AG04449 (cell line): ENCODE measurements around the gene JAZF1.

ENCODE experiments used
- CTCF ChIA-PET: fragments of 350-600 bp; formaldehyde crosslinking; extraction: SDS; loops from one replicate; lab custom pipeline; 2021; ENCODE audit warnings: antibody characterized with exemption; lab: Yijun Ruan, JAX
- POLR2A ChIA-PET: fragments of 400-600, 350-600 bp; formaldehyde crosslinking; extraction: SDS; loops from one replicate; lab custom pipeline; 2020; ENCODE audit warnings: antibody characterized with exemption, inconsistent platforms; lab: Yijun Ruan, JAX
- DNase-seq: peaks from one replicate; pipeline ENCODE4 v3.0.0-alpha.2; 2010; ENCODE audit warnings: low read depth, low spot score
- H3K4me3 ChIP-seq: 2 replicates; pipeline ENCODE4 v1.5.1; 2011; ENCODE audit warnings: low read depth, mild to moderate bottlenecking, control low read depth, low read length
- TF ChIP-seq, protein P1 (sequence below): IDR thresholded peaks from one replicate; pipeline ENCODE4 v1.5.1; 2011; ENCODE audit warnings: mild to moderate bottlenecking, moderate library complexity, low read length, control low read depth, inconsistent platforms; ENCODE audit not compliant: insufficient read depth; ENCODE audit errors: missing control alignments

Gene JAZF1

DNA sequence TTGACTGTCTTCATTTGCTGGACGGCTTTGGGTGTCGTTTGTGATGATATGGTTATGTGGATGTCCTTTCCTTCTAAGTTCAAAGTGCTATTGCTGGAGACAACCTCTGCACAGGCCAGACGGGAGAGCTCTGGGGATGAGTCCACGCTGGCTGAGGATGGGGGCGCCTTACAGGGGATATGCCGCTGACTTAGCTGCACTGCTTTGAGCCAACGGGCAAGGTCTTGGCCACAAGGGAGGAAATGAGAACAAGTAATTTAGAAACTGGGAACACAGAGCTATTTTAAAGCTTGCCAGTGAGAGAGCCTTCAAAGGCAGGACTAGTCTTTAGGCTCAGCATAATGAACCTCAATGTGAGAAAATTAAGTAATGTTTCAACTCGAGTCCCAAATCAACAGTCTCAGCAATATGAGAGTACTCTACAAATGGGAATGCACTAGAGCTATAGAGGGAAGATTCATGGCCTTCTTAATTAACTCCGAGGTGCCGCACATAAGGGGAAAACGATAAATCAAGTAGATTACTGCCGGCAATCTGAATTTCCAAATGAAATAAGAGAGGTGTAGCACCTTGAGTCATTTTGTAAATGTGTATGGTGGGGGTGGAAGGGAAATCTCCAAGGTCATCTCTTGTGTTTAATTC lies 209.3 kb downstream of the JAZF1 start:
- CTCF ChIA-PET, result no interaction called here
- no peak for DNase-seq
- POLR2A ChIA-PET, result no interaction called here
- TF ChIP-seq, protein P1, sequence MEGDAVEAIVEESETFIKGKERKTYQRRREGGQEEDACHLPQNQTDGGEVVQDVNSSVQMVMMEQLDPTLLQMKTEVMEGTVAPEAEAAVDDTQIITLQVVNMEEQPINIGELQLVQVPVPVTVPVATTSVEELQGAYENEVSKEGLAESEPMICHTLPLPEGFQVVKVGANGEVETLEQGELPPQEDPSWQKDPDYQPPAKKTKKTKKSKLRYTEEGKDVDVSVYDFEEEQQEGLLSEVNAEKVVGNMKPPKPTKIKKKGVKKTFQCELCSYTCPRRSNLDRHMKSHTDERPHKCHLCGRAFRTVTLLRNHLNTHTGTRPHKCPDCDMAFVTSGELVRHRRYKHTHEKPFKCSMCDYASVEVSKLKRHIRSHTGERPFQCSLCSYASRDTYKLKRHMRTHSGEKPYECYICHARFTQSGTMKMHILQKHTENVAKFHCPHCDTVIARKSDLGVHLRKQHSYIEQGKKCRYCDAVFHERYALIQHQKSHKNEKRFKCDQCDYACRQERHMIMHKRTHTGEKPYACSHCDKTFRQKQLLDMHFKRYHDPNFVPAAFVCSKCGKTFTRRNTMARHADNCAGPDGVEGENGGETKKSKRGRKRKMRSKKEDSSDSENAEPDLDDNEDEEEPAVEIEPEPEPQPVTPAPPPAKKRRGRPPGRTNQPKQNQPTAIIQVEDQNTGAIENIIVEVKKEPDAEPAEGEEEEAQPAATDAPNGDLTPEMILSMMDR, result no peak
- H3K4me3 ChIP-seq, result no peak overlapping the region

DNA sequence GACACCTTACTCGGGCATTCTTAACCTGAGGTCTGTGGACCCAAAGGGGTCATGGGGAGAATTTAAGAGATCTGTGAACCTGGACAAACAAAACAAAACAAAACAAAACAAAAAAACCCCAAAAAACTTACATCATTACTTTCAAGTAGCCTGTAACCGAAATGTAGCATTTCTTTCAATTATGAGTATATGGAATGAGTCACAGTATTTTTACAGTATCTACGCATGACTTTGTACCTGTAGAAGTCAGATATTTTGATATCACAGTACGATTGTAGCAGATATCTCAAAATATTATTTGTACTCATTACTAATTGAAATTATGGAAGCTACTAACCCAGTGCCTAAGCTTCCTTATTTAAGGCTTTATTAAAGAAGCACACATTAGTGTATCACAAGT lies 210.2 kb downstream of the JAZF1 start:
- no peak overlapping the region for H3K4me3 ChIP-seq
- TF ChIP-seq, protein P1, result no peak
- CTCF ChIA-PET, result interaction anchor here (0.6 to 1.5 kb wide), 3 partner anchors 9 to 127 kb away, joined by 3 read pairs; no protein-coding TSS in a partner anchor
- POLR2A ChIA-PET, result no interaction called here
- DNase-seq, result no peak

DNA sequence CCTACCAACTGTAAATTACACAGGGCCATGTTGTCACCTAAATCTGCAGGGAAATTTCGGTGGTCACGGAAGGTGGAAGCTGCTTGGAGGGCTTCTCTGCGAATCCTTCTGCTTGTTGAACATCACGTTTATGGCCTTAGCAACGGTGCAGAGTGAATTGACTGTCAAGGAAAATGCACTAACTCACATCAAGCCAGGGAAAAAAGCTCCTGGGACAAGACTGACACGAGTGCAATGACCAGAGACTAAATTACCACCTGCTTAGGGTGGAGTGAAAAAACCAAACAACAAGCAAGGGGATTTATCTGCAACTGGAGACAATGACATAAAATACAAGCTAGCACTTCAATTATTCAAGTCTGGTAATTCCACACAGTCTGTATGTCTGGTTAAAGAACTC lies 211.2 kb downstream of the JAZF1 start:
- TF ChIP-seq, protein P1, result no peak
- CTCF ChIA-PET, result interaction anchor here (1.5 kb wide), 1 partner anchor 108 kb away, joined by 3 read pairs; no protein-coding TSS in a partner anchor
- H3K4me3 ChIP-seq, result no peak overlapping the region
- no peak for DNase-seq
- POLR2A ChIA-PET, result no interaction called here

DNA sequence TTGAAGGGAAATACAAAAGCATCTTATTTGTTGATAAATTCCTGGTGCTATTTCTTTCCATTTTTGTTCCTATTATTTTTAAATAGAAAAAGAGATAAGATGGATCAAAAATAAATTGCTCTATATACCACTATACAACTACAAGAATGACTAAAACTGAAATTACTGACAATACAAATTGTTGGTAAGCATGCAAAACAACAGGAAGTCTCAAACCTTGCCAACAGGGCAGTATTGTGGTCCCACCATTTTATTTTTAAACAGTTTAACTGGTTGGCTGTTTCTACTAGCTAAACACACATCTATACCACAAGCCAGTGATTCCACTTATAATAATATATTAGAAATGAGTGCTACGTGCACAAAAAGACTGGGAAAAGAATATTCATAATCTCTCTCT lies 213.0 kb downstream of the JAZF1 start:
- CTCF ChIA-PET, result interaction anchor here (1.1 kb wide), 1 partner anchor 52 kb away, joined by 3 read pairs; no protein-coding TSS in a partner anchor
- H3K4me3 ChIP-seq, result no peak overlapping the region
- TF ChIP-seq, protein P1, result no peak
- DNase-seq, result no peak
- POLR2A ChIA-PET, result no interaction called here

DNA sequence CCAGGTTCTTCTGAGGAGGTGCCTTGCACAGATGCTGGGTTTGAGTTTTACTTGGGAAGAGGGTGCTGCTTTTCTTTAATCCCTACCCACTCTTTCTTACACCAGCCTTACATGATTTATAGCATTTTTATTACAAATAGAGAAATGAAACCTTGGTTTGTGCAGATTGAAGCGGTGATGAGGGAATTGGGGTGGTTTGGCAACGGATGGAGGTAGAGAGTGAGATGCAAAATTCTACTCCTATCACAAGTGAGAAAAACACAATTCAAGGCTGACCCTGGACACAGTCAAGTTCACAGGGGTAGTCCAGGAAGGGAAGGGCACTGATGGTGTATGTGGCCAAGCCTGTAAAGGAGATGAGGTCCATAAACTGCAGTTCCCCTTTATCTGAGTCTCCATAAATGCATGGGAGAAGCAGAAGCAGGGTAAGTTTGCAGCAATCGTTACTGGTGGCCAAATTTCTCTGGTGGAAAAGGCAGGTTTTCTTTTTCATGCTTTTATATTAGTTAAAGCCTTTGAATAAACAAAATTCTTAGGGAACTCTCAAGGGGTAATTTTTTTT lies 214.3 kb downstream of the JAZF1 start:
- H3K4me3 ChIP-seq, result no peak overlapping the region
- no peak for DNase-seq
- ChIA-PET CTCF (interaction anchor here (1.1 kb wide), 1 partner anchor 53 kb away, joined by 3 read pairs; no protein-coding TSS in a partner anchor), POLR2A (no interaction called here)
- TF ChIP-seq, protein P1, result no peak

DNA sequence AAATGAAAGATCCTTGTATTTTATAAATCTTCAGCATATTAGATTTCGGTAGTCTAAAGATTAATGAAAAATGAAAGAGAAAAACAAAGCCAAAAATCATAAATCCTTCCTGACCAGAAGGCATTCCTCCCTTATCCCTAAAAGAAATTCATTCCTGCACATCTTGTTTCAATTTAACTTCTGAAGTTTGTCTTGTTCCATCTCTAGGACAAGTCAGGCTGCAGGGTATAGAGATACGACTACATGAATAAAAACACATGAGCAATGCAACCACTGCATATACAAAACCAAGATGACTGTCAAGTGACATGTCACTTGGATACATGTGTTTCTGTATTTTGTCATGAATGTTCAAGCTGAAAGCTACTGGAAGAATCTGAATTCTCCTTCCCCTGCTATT lies 214.9 kb downstream of the JAZF1 start:
- no peak for DNase-seq
- no peak overlapping the region for H3K4me3 ChIP-seq
- ChIA-PET CTCF (interaction anchor here (1.4 kb wide), 1 partner anchor 770 kb away, joined by 4 read pairs; no protein-coding TSS in a partner anchor), POLR2A (no interaction called here)
- TF ChIP-seq, protein P1, result no peak
